Cerebellar nuclear complex (tissue), 1 donor: ENCODE measurements around the gene TMEM273.

Experiments used
- DNase-seq, 2 experiments: peaks; one replicate each; lab custom pipeline; 2025; lab: John Stamatoyannopoulos, UW

Gene TMEM273

GRCh38 chr10:49164559-49165188 is 23.5 kb downstream of the TMEM273 start:
- no peak for DNase-seq

GRCh38 chr10:49163741-49164140 is 24.4 kb downstream of the TMEM273 start:
- DNase-seq: no peak

- DNase-seq: no peak
These were observed 25.4 kb downstream of the TMEM273 start for GRCh38 chr10:49162761-49163310.

- no peak for DNase-seq
These were observed 26.1 kb downstream of the TMEM273 start for GRCh38 chr10:49162063-49162462.

- no peak for DNase-seq
These were observed 26.7 kb downstream of the TMEM273 start for GRCh38 chr10:49161411-49161997.

- DNase-seq: no peak
These were observed 27.4 kb downstream of the TMEM273 start for GRCh38 chr10:49160814-49161213.

- DNase-seq: no peak
These were observed 28.1 kb downstream of the TMEM273 start for GRCh38 chr10:49160110-49160509.

- no peak for DNase-seq
These were observed 29.3 kb downstream of the TMEM273 start for GRCh38 chr10:49158915-49159314.

- no peak for DNase-seq
These were observed 29.8 kb downstream of the TMEM273 start for GRCh38 chr10:49158404-49158803.

- DNase-seq: no peak
These were observed 31.0 kb downstream of the TMEM273 start for GRCh38 chr10:49157229-49157628.

- no peak for DNase-seq
These were observed 33.5 kb downstream of the TMEM273 start for GRCh38 chr10:49154641-49155040.

GRCh38 chr10:49153971-49154370 is 34.2 kb downstream of the TMEM273 start:
- DNase-seq: no peak

- DNase-seq: no peak
These were observed 35.1 kb downstream of the TMEM273 start for GRCh38 chr10:49153115-49153514.

- DNase-seq: no peak
These were observed 35.5 kb downstream of the TMEM273 start for GRCh38 chr10:49152663-49153062.

GRCh38 chr10:49152037-49152436 is 36.2 kb downstream of the TMEM273 start:
- DNase-seq: no peak

- no peak for DNase-seq
These were observed 36.7 kb downstream of the TMEM273 start for GRCh38 chr10:49151481-49151880.

- DNase-seq: no peak
These were observed 37.2 kb downstream of the TMEM273 start for GRCh38 chr10:49151025-49151445.

GRCh38 chr10:49150426-49150825 is 37.8 kb downstream of the TMEM273 start:
- no peak for DNase-seq

GRCh38 chr10:49149881-49150280 is 38.3 kb downstream of the TMEM273 start:
- DNase-seq: peak in 1 of 2 experiments; percentile 62

GRCh38 chr10:49144058-49144720 is 44.0 kb downstream of the TMEM273 start:
- DNase-seq: no peak

GRCh38 chr10:49143249-49143648 is 44.9 kb downstream of the TMEM273 start:
- DNase-seq: no peak

GRCh38 chr10:49141541-49142332 is 46.5 kb downstream of the TMEM273 start:
- no peak for DNase-seq
